Measurements from ENCODE around the gene CHD2.

CHD2 gene

GRCh38 chr15:93076875-93077274, 176.8 kb downstream of the CHD2 start:
- TF ChIP-seq, protein P1, sequence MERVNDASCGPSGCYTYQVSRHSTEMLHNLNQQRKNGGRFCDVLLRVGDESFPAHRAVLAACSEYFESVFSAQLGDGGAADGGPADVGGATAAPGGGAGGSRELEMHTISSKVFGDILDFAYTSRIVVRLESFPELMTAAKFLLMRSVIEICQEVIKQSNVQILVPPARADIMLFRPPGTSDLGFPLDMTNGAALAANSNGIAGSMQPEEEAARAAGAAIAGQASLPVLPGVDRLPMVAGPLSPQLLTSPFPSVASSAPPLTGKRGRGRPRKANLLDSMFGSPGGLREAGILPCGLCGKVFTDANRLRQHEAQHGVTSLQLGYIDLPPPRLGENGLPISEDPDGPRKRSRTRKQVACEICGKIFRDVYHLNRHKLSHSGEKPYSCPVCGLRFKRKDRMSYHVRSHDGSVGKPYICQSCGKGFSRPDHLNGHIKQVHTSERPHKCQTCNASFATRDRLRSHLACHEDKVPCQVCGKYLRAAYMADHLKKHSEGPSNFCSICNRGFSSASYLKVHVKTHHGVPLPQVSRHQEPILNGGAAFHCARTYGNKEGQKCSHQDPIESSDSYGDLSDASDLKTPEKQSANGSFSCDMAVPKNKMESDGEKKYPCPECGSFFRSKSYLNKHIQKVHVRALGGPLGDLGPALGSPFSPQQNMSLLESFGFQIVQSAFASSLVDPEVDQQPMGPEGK (CRISPR knock-in tag; IDR thresholded peaks at IDR 0.05; ENCODE audit: borderline replicate concordance): no peak
- no peak for TF ChIP-seq ZNF8 (CRISPR knock-in tag; IDR thresholded peaks at IDR 0.05)
- no peak for TF ChIP-seq PPARA (CRISPR knock-in tag; IDR thresholded peaks at IDR 0.05; ENCODE audit: borderline replicate concordance)
- ATAC-seq: no peak
